A673 (cell line): Measurements from ENCODE around the gene MRPL2. TPM values are rescaled to one million over a fixed set of nuclear protein-coding genes. Genes with fewer than 3 reads are reported as not detected.

ENCODE experiments used
- BruUV-seq: library from RNA; stranded (reverse); fragments of 400-500 nt; replicated peaks from 2 replicates; lab custom pipeline; 2021; lab: Mats Ljungman, UMichigan
- CTCF ChIA-PET: fragments of 300-600 bp; sonication (Branson Sonifier 250); formaldehyde crosslinking; loops from one replicate; lab custom pipeline; 2022; ENCODE audit warnings: antibody characterized with exemption; lab: Charles Lee
- POLR2A ChIA-PET: fragments of 300-600 bp; sonication (Branson Sonifier 250); formaldehyde crosslinking; loops from one replicate; lab custom pipeline; 2022; ENCODE audit warnings: antibody characterized with exemption; ENCODE audit not compliant: low non-redundant PET; lab: Charles Lee
- DNase-seq: peaks from one replicate; pipeline ENCODE4 v3.0.0-alpha.2; 2015; ENCODE audit warnings: low spot score
- H3K27ac ChIP-seq: fragments of 200-600 bp; sonication (generic); 2 replicates; pipeline ENCODE4 v1.5.1; 2016; ENCODE audit warnings: mixed run types, low read depth, mild to moderate bottlenecking, mixed read lengths, antibody characterized with exemption, low read length; ENCODE audit not compliant: poor library complexity, severe bottlenecking
- H3K27me3 ChIP-seq: fragments of 200-600 bp; sonication (generic); replicated peaks from 2 replicates; pipeline ENCODE4 v1.6.1; 2017; ENCODE audit warnings: mixed run types, low read depth, mild to moderate bottlenecking, mixed read lengths, antibody characterized with exemption, low read length; ENCODE audit not compliant: insufficient read depth, poor library complexity
- H3K36me3 ChIP-seq: fragments of 200-600 bp; sonication (generic); 2 replicates; pipeline ENCODE4 v1.6.1; 2016; ENCODE audit warnings: mixed run types, mild to moderate bottlenecking, mixed read lengths, antibody characterized with exemption, low read length; ENCODE audit not compliant: insufficient read depth, poor library complexity, severe bottlenecking
- H3K4me1 ChIP-seq: fragments of 200-600 bp; sonication (generic); 2 replicates; pipeline ENCODE4 v1.6.1; 2017; ENCODE audit warnings: mixed run types, mild to moderate bottlenecking, mixed read lengths, antibody characterized with exemption, low read length; ENCODE audit not compliant: insufficient read depth, poor library complexity, severe bottlenecking
- H3K4me3 ChIP-seq: fragments of 200-600 bp; sonication (generic); 2 replicates; pipeline ENCODE4 v1.5.1; 2016; ENCODE audit warnings: low read depth, mixed run types, mild to moderate bottlenecking, mixed read lengths, low read length; ENCODE audit not compliant: poor library complexity, severe bottlenecking
- H3K9me3 ChIP-seq: fragments of 200-600 bp; sonication (generic); 2 replicates; pipeline ENCODE4 v1.6.1; 2016; ENCODE audit warnings: mixed run types, low read depth, mild to moderate bottlenecking, mixed read lengths, antibody characterized with exemption, low read length; ENCODE audit not compliant: poor library complexity, severe bottlenecking
- EZH2 ChIP-seq: fragments of 200-600 bp; sonication (generic); IDR thresholded peaks from 2 replicates; pipeline ENCODE4 v1.6.1; 2017; ENCODE audit warnings: borderline replicate concordance, low read depth, mild to moderate bottlenecking, mixed read lengths, antibody characterized with exemption, low read length; ENCODE audit not compliant: poor library complexity, severe bottlenecking
- intact Hi-C: fragments of 100-400 bp; cut with micrococcal nuclease; formaldehyde crosslinking; loops from one replicate; pipeline ENCODE4 v1.10.0; 2022; ENCODE audit not compliant: unreplicated experiment
- total RNA-seq: library from RNA; stranded (reverse); gene quantifications from 2 replicates; pipeline ENCODE4 v1.2.3, GENCODE V29; 2021
- TF ChIP-seq, protein P1 (sequence below): fragments of 300-800, 200-600 bp; sonication (generic); conservative IDR thresholded peaks from 2 replicates; pipeline ENCODE4 v1.5.1; 2017; ENCODE audit warnings: low read depth, mild to moderate bottlenecking, antibody characterized with exemption, low read length, moderate library complexity, mixed read lengths

Gene MRPL2
- total RNA-seq, 1 experiment from 2014 or later, result 95.8 TPM

DNA sequence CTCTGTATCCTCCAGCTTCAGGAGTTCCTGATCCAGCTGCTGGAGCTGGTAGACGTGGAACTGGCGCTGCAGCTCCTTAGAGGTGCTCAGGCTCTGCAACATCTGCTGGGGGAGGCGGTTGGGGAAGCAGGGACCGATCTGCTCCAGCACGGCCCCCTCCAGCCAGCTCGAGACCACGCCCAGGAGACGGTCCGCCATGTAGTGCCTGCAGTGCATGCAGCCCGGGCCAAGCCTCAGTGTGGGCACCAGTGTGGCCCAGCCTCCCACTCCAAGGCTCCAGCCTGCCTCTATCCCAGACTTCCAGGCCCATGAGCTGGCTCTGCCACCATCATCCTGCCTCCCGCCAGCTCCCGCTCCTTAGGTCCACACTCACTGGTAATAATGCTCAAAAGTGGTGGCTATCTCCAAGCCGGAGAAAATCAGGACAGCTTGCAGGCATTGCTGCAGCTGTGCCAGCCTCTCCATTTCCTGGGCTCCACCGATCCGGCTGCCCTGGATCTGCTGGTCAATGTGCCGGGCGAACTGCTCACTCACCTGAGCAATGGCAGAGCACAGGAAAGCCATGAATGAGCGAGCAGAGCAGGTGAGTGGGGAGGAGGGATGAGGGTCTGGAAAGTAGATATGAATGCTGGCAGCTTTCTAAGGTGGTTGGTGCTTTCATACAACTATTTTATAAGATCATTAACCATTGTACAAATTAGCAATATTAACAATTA lies 18.5 kb downstream of the MRPL2 start:
- Histone ChIP-seq H3K4me3 (no peak overlapping the region), H3K4me1 (no peaks in the 10 kb centered on the region), H3K27ac (no peak overlapping the region), H3K27me3 (no peaks in the 10 kb centered on the region), H3K36me3 (peaks cover 49% of the 10 kb centered on the region), H3K9me3 (no peaks in the 10 kb centered on the region)
- intact Hi-C loops, result no loop called here
- CTCF ChIA-PET, result no interaction called here
- DNase-seq, result no peak
- BruUV-seq, result no TSS peak
- TF ChIP-seq, protein P1, sequence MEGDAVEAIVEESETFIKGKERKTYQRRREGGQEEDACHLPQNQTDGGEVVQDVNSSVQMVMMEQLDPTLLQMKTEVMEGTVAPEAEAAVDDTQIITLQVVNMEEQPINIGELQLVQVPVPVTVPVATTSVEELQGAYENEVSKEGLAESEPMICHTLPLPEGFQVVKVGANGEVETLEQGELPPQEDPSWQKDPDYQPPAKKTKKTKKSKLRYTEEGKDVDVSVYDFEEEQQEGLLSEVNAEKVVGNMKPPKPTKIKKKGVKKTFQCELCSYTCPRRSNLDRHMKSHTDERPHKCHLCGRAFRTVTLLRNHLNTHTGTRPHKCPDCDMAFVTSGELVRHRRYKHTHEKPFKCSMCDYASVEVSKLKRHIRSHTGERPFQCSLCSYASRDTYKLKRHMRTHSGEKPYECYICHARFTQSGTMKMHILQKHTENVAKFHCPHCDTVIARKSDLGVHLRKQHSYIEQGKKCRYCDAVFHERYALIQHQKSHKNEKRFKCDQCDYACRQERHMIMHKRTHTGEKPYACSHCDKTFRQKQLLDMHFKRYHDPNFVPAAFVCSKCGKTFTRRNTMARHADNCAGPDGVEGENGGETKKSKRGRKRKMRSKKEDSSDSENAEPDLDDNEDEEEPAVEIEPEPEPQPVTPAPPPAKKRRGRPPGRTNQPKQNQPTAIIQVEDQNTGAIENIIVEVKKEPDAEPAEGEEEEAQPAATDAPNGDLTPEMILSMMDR, result no peak
- TF ChIP-seq EZH2, result no peak
- POLR2A ChIA-PET, result interaction anchor here (0.6 kb wide), 1 partner anchor 20 kb away, joined by 4 read pairs; no protein-coding TSS in a partner anchor

DNA sequence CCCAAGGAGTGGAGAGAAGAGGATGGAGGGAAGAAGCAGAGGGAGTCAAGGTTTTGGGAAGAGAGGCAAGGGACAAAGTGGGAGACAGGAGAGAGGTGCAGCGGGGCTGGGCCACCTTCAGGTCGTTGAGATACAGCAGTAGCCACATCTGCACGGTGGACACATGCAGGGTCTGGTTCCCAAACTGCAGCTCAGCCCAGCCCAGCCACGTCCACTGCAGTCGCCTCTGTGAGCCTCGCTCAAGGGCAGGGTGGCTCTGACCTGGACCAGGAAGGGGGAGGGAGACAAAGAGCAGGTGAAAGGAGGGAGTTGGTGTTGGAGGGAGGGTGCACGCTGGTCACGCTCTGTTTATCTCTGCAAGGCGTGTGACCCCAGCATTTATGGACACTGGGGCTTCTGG lies 20.5 kb downstream of the MRPL2 start:
- Histone ChIP-seq H3K9me3 (no peaks in the 10 kb centered on the region), H3K36me3 (peaks cover 49% of the 10 kb centered on the region), H3K27ac (no peak overlapping the region), H3K27me3 (no peaks in the 10 kb centered on the region), H3K4me1 (no peaks in the 10 kb centered on the region), H3K4me3 (no peak overlapping the region)
- intact Hi-C loops, result no loop called here
- no peak for DNase-seq
- no TSS peak for BruUV-seq
- ChIA-PET CTCF (no interaction called here), POLR2A (interaction anchor here (0.5 kb wide), 1 partner anchor 159 kb away, joined by 3 read pairs; no protein-coding TSS in a partner anchor)
- TF ChIP-seq EZH2, result no peak
- TF ChIP-seq, protein P1, result no peak

DNA sequence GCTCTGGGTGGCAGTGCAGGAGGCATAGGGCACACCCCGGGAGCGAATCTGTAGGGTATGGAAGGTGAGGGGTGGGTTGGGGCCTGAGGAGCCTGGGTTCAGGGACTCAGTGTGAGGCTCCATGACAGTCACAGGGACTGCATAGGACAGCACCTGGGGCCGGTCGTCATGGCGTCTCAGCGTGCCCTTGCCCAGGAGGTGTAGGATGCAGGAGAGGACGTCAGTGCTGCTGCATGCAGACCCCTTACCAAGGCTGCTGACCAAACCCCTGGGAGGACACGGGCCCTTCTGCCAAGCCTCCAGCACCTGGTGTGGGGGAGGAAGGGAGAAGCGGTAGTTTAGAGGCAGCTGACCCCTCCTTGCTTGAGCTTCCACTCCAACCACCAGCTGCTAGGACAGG lies 21.5 kb downstream of the MRPL2 start:
- POLR2A ChIA-PET, result no interaction called here
- Histone ChIP-seq H3K9me3 (no peaks in the 10 kb centered on the region), H3K4me1 (no peaks in the 10 kb centered on the region), H3K36me3 (peaks cover 47% of the 10 kb centered on the region), H3K27ac (no peak overlapping the region), H3K4me3 (no peak overlapping the region), H3K27me3 (no peaks in the 10 kb centered on the region)
- CTCF ChIA-PET, result no interaction called here
- DNase-seq, result no peak
- BruUV-seq, result no TSS peak
- intact Hi-C loops, result no loop called here
- TF ChIP-seq EZH2, result no peak
- TF ChIP-seq, protein P1, result no peak
